ENCODE data around the gene CD164.

GRCh38 chr6:109379711-109380110 lies 2.6 kb downstream of the CD164 start:
- TF ChIP-seq EZH2 (IDR thresholded peaks at IDR 0.05) (no peak), POLR2AphosphoS5 (IDR thresholded peaks at IDR 0.05; ENCODE audit: borderline replicate concordance, low read depth, low read length) (no peak)
